Astrocyte (in vitro differentiated cells and primary cell): Measurements from ENCODE around the gene CTSZ. TPM values are rescaled to one million over a fixed set of nuclear protein-coding genes. Genes with fewer than 3 reads are reported as not detected.
A peak's percentile ranks its signal among the peaks of the same experiment; 100 is the strongest.

ENCODE experiments used
- DNase-seq: peaks from one replicate; pipeline ENCODE4 v3.0.0-alpha.2; 2010; ENCODE audit warnings: low read depth
- FAIRE-seq: peaks from 2 replicates; lab custom pipeline; 2011; peaks lifted over from hg19 to GRCh38; lab: Jason Lieb, UNC
- H2AFZ ChIP-seq: 2 replicates; pipeline ENCODE4 v1.6.0; 2012; ENCODE audit warnings: low read depth, low read length, inconsistent platforms
- H3K27ac ChIP-seq: 2 replicates; pipeline ENCODE4 v1.5.1; 2011; ENCODE audit warnings: low read depth, low read length, inconsistent platforms
- H3K27me3 ChIP-seq: 2 replicates; pipeline ENCODE4 v1.6.0; 2011; ENCODE audit warnings: low read length, inconsistent platforms; ENCODE audit not compliant: insufficient read depth
- H3K36me3 ChIP-seq: 2 replicates; pipeline ENCODE4 v1.5.1; 2011; ENCODE audit warnings: low read length, inconsistent platforms; ENCODE audit not compliant: insufficient read depth
- H3K4me1 ChIP-seq: 2 replicates; pipeline ENCODE4 v1.5.1; 2011; ENCODE audit warnings: low read length, inconsistent platforms; ENCODE audit not compliant: insufficient read depth
- H3K4me2 ChIP-seq: 2 replicates; pipeline ENCODE4 v1.6.0; 2012; ENCODE audit warnings: low read length, inconsistent platforms
- H3K4me3 ChIP-seq: 2 replicates; pipeline ENCODE4 v1.5.1; 2011; ENCODE audit warnings: low read depth, mild to moderate bottlenecking, low read length, inconsistent platforms; ENCODE audit not compliant: insufficient read depth
- H3K79me2 ChIP-seq: 2 replicates; pipeline ENCODE4 v1.6.0; 2012; ENCODE audit warnings: mild to moderate bottlenecking, low read length, inconsistent platforms; ENCODE audit not compliant: insufficient read depth
- H3K9ac ChIP-seq: 2 replicates; pipeline ENCODE4 v1.6.0; 2012; ENCODE audit warnings: mild to moderate bottlenecking, low read length, inconsistent platforms
- H3K9me3 ChIP-seq: 2 replicates; pipeline ENCODE4 v1.5.1; 2012; ENCODE audit warnings: low read depth, mild to moderate bottlenecking, low read length, inconsistent platforms; ENCODE audit not compliant: insufficient read depth
- H4K20me1 ChIP-seq: 2 replicates; pipeline ENCODE4 v1.6.0; 2012; ENCODE audit warnings: low read length, inconsistent platforms; ENCODE audit not compliant: insufficient read depth
- H3K27ac Mint-ChIP-seq: one replicate; pipeline ENCODE4 v1.8.0; 2021; ENCODE audit warnings: mild to moderate bottlenecking, mixed read lengths; ENCODE audit not compliant: unreplicated experiment
- H3K27me3 Mint-ChIP-seq: one replicate; pipeline ENCODE4 v1.8.0; 2021; ENCODE audit warnings: low read depth, mixed read lengths; ENCODE audit not compliant: unreplicated experiment
- H3K36me3 Mint-ChIP-seq: one replicate; pipeline ENCODE4 v1.8.0; 2021; ENCODE audit warnings: low read depth, mixed read lengths; ENCODE audit not compliant: unreplicated experiment
- H3K4me1 Mint-ChIP-seq: one replicate; pipeline ENCODE4 v1.8.0; 2021; ENCODE audit warnings: low read depth, mixed read lengths; ENCODE audit not compliant: unreplicated experiment
- H3K4me3 Mint-ChIP-seq: one replicate; pipeline ENCODE4 v1.8.0; 2021; ENCODE audit warnings: mild to moderate bottlenecking, moderate library complexity, mixed read lengths; ENCODE audit not compliant: unreplicated experiment
- H3K9me3 Mint-ChIP-seq: one replicate; pipeline ENCODE4 v1.8.0; 2021; ENCODE audit warnings: mild to moderate bottlenecking, mixed read lengths; ENCODE audit not compliant: unreplicated experiment
- CTCF ChIP-seq: IDR thresholded peaks from 2 replicates; pipeline ENCODE4 v1.5.1; 2011; ENCODE audit warnings: low read depth, mild to moderate bottlenecking, inconsistent platforms, low read length, moderate library complexity; ENCODE audit not compliant: insufficient read depth
- EZH2 ChIP-seq: IDR thresholded peaks from 2 replicates; pipeline ENCODE4 v1.6.1; 2012; ENCODE audit warnings: mild to moderate bottlenecking, low read length, inconsistent platforms; ENCODE audit not compliant: insufficient read depth
- total RNA-seq: library from RNA; stranded (reverse); gene quantifications from 2 replicates; pipeline ENCODE4 v1.2.1, GENCODE V29; 2021

Gene CTSZ
- total RNA-seq, 1 donor from 2014 or later, result 112 TPM

GRCh38 chr20:59017493-59018231 lies 10.6 kb upstream of the CTSZ start:
- Mint-ChIP-seq H3K4me3 (peak overlapping the region; percentile 27), H3K27me3 (no peaks in the 10 kb centered on the region), H3K27ac (no peak overlapping the region), H3K36me3 (no peaks in the 10 kb centered on the region), H3K4me1 (peaks cover 26% of the 10 kb centered on the region), H3K9me3 (no peaks in the 10 kb centered on the region)
- Histone ChIP-seq H3K4me3 (no peak overlapping the region), H3K9ac (no peak overlapping the region), H3K9me3 (no peaks in the 10 kb centered on the region), H3K4me2 (no peak overlapping the region), H3K4me1 (peaks cover 33% of the 10 kb centered on the region), H2AFZ (no peak overlapping the region), H3K36me3 (no peaks in the 10 kb centered on the region), H3K27ac (no peak overlapping the region), H3K79me2 (no peaks in the 10 kb centered on the region), H3K27me3 (no peaks in the 10 kb centered on the region), H4K20me1 (peaks cover 5% of the 10 kb centered on the region)
- no peak for TF ChIP-seq EZH2
- no peak for TF ChIP-seq CTCF
- DNase-seq (no peak), FAIRE-seq (no peak)

- H3K4me3 ChIP-seq, result no peak overlapping the region
- H3K27ac Mint-ChIP-seq, result peak overlapping the region; percentile 8
- no peaks in the 10 kb centered on the region for H3K9me3 Mint-ChIP-seq
- peaks cover 26% of the 10 kb centered on the region for H3K4me1 Mint-ChIP-seq
- H3K4me3 Mint-ChIP-seq, result no peak overlapping the region
- H3K27me3 Mint-ChIP-seq, result no peaks in the 10 kb centered on the region
- TF ChIP-seq CTCF, result no peak
- TF ChIP-seq EZH2, result no peak
- DNase-seq (no peak), FAIRE-seq (no peak)
- no peak overlapping the region for H3K27ac ChIP-seq
- peak overlapping the region; percentile 24 for H3K4me2 ChIP-seq
- peak overlapping the region; percentile 6 for H2AFZ ChIP-seq
- no peak overlapping the region for H3K9ac ChIP-seq
- no peaks in the 10 kb centered on the region for H3K9me3 ChIP-seq
- peaks cover 5% of the 10 kb centered on the region for H4K20me1 ChIP-seq
- no peaks in the 10 kb centered on the region for H3K79me2 ChIP-seq
- H3K4me1 ChIP-seq, result peaks cover 33% of the 10 kb centered on the region
- H3K27me3 ChIP-seq, result no peaks in the 10 kb centered on the region
- H3K36me3 Mint-ChIP-seq, result no peaks in the 10 kb centered on the region
- no peaks in the 10 kb centered on the region for H3K36me3 ChIP-seq
Measured at GRCh38 chr20:59016795-59017492, 9.9 kb upstream of the CTSZ start.
